HCT116 (cell line): ENCODE results near the gene CFAP43. TPM values are rescaled to one million over a fixed set of nuclear protein-coding genes. Genes with fewer than 3 reads are reported as not detected.

Experiments
- ATAC-seq: fragments of 200-7000 bp; cut with Tn5 transposase; 2 replicates; pipeline ENCODE4 v1.9.1; 2020; ENCODE audit warnings: mild to moderate bottlenecking, moderate library complexity
- BruUV-seq: library from RNA; stranded (reverse); fragments of 400-500 nt; replicated peaks from 2 replicates; lab custom pipeline; 2021; lab: Mats Ljungman, UMichigan
- CTCF ChIA-PET: fragments of 300-600 bp; sonication (Branson Sonifier 250); formaldehyde crosslinking; loops from one replicate; lab custom pipeline; 2021; ENCODE audit warnings: antibody characterized with exemption; lab: Charles Lee
- POLR2A ChIA-PET: fragments of 300-600, 350-600 bp; sonication (Branson Sonifier 250); formaldehyde crosslinking; loops from one replicate; lab custom pipeline; 2021; ENCODE audit warnings: antibody characterized with exemption; lab: Charles Lee
- RAD21 ChIA-PET, 2 experiments: fragments of 300-600 bp; sonication (Branson Sonifier 250); formaldehyde crosslinking; loops; one replicate each; lab custom pipeline; 2023; ENCODE audit warnings: low total read pairs in 2 of 2; ENCODE audit not compliant: uncharacterized antibody in 2 of 2, unreplicated experiment in 2 of 2, low non-redundant PET in 1 of 2; lab: Charles Lee
- DNase-seq: peaks from one replicate; pipeline ENCODE4 v3.0.0-alpha.2; 2010; ENCODE audit warnings: low read depth, low spot score
- H2AFZ ChIP-seq: fragments of 200-600 bp; shearing (Covaris generic), sonication (generic); 2 replicates; pipeline ENCODE4 v1.6.1; 2017; ENCODE audit warnings: low read depth, mixed run types, mixed read lengths, antibody characterized with exemption, low read length; ENCODE audit not compliant: poor library complexity, severe bottlenecking
- H3K27ac ChIP-seq: 2 replicates; pipeline ENCODE4 v1.5.1; 2012; ENCODE audit warnings: low read depth, low read length
- H3K27me3 ChIP-seq: fragments of 200-600 bp; sonication (generic); 2 replicates; pipeline ENCODE4 v1.6.1; 2016; ENCODE audit warnings: mixed run types, low read length, mixed read lengths; ENCODE audit not compliant: insufficient read depth
- H3K36me3 ChIP-seq, 2 experiments: fragments of 200-500 bp in 1 of 2; fragments of 200-600 bp in 1 of 2; sonication (Bioruptor generic) in 1 of 2; sonication (generic) in 1 of 2; 2 replicates each; pipeline versions ENCODE4 v1.5.1 to v1.6.1; 2014 to 2016; ENCODE audit warnings: low read length in 2 of 2, inconsistent platforms in 1 of 2, mixed read lengths in 1 of 2, mixed run types in 1 of 2; ENCODE audit not compliant: insufficient read depth in 2 of 2, control insufficient read depth in 1 of 2
- H3K4me1 ChIP-seq, 2 experiments: fragments of 200-600 bp in 1 of 2; sonication (generic) in 1 of 2; 2 replicates each; pipeline versions ENCODE4 v1.5.1 to v1.6.1; 2012 to 2017; ENCODE audit warnings: low read length in 2 of 2, inconsistent platforms in 1 of 2, mild to moderate bottlenecking in 1 of 2, mixed read lengths in 1 of 2, mixed run types in 1 of 2, moderate library complexity in 1 of 2; ENCODE audit not compliant: insufficient read depth in 2 of 2, control insufficient read depth in 1 of 2
- H3K4me2 ChIP-seq: fragments of 200-600 bp; sonication (generic); 2 replicates; pipeline ENCODE4 v1.6.1; 2017; ENCODE audit warnings: mixed run types, low read length, mixed read lengths
- H3K4me3 ChIP-seq, 2 experiments: fragments of 200-600 bp in 1 of 2; sonication (generic) in 1 of 2; replicated peaks in 1 of 2; 2 replicates each; pipeline ENCODE4 v1.5.1; 2011 to 2016; ENCODE audit warnings: low read length in 2 of 2, control low read depth in 1 of 2, low read depth in 1 of 2, mild to moderate bottlenecking in 1 of 2, mixed read lengths in 1 of 2, mixed run types in 1 of 2
- H3K79me2 ChIP-seq: fragments of 200-600 bp; sonication (generic); 2 replicates; pipeline ENCODE4 v1.6.1; 2017; ENCODE audit warnings: mild to moderate bottlenecking, mixed run types, low read length, moderate library complexity, mixed read lengths; ENCODE audit not compliant: insufficient read depth
- H3K9ac ChIP-seq: fragments of 200-600 bp; sonication (generic); 2 replicates; pipeline ENCODE4 v1.6.1; 2016; ENCODE audit warnings: low read length, mixed read lengths
- H3K9me2 ChIP-seq: fragments of 200-600 bp; sonication (generic), shearing (Covaris generic); 2 replicates; pipeline ENCODE4 v1.6.1; 2017; ENCODE audit warnings: mixed run types, mild to moderate bottlenecking, moderate library complexity; ENCODE audit not compliant: insufficient read depth
- H3K9me3 ChIP-seq, 2 experiments: fragments of 200-500 bp in 1 of 2; fragments of 200-600 bp in 1 of 2; sonication (Bioruptor generic) in 1 of 2; sonication (generic) in 1 of 2; 2 replicates each; pipeline ENCODE4 v1.6.1; 2014 to 2017; ENCODE audit warnings: low read length in 2 of 2, mixed read lengths in 2 of 2, inconsistent platforms in 1 of 2, low read depth in 1 of 2, mild to moderate bottlenecking in 1 of 2, mixed run types in 1 of 2, moderate library complexity in 1 of 2; ENCODE audit not compliant: control insufficient read depth in 1 of 2, insufficient read depth in 1 of 2
- H4K20me1 ChIP-seq: fragments of 200-600 bp; sonication (generic), shearing (Covaris generic); 2 replicates; pipeline ENCODE4 v1.6.1; 2017; ENCODE audit warnings: mixed run types, mild to moderate bottlenecking, moderate library complexity; ENCODE audit not compliant: insufficient read depth
- CBX3 ChIP-seq: IDR thresholded peaks from 2 replicates; pipeline ENCODE4 v1.6.1; 2012; ENCODE audit warnings: low read depth
- EGR1 ChIP-seq: IDR thresholded peaks from 2 replicates; pipeline ENCODE4 v1.6.1; 2012; ENCODE audit warnings: low read depth
- EZH2 ChIP-seq: fragments of 200-600 bp; sonication (generic); IDR thresholded peaks from 2 replicates; pipeline ENCODE4 v1.6.1; 2017; ENCODE audit warnings: antibody characterized with exemption, mixed run types
- EZH2phosphoT487 ChIP-seq: fragments of 200-600 bp; IDR thresholded peaks from 2 replicates; pipeline ENCODE4 v1.6.1; 2018; ENCODE audit warnings: antibody characterized with exemption, borderline replicate concordance
- FOSL1 ChIP-seq: IDR thresholded peaks from 2 replicates; pipeline ENCODE4 v1.6.1; 2012; ENCODE audit warnings: low read depth
- JUND ChIP-seq: IDR thresholded peaks from 2 replicates; pipeline ENCODE4 v1.6.1; 2012
- POLR2A ChIP-seq: IDR thresholded peaks from 2 replicates; pipeline ENCODE4 v1.7.0; 2011; ENCODE audit warnings: borderline replicate concordance; ENCODE audit not compliant: insufficient read depth, insufficient read length; ENCODE audit errors: extremely low read depth
- RAD21 ChIP-seq: IDR thresholded peaks from 2 replicates; pipeline ENCODE4 v1.6.1; 2012; ENCODE audit warnings: low read depth, mild to moderate bottlenecking
- SIN3A ChIP-seq: IDR thresholded peaks from 2 replicates; pipeline ENCODE4 v1.6.1; 2012; ENCODE audit warnings: low read depth
- SRF ChIP-seq: IDR thresholded peaks from 2 replicates; pipeline ENCODE4 v1.6.1; 2012; ENCODE audit warnings: low read depth
- TCF7L2 ChIP-seq: IDR thresholded peaks from 2 replicates; pipeline ENCODE4 v1.7.0; 2011; ENCODE audit warnings: borderline replicate concordance, inconsistent platforms; ENCODE audit not compliant: insufficient read depth, insufficient read length; ENCODE audit errors: extremely low read depth
- ZFX ChIP-seq: fragments of 450-650 bp; IDR thresholded peaks from 2 replicates; pipeline ENCODE4 v1.6.1; 2017
- ZNF274 ChIP-seq: fragments of 200-500 bp; sonication (Bioruptor generic); IDR thresholded peaks from 2 replicates; pipeline ENCODE4 v1.6.1; 2014; ENCODE audit warnings: mild to moderate bottlenecking, low read depth, low read length, inconsistent platforms
- intact Hi-C: fragments of 100-400 bp; cut with micrococcal nuclease; formaldehyde crosslinking; loops from 2 replicates; pipeline ENCODE4 v1.10.0; 2022
- total RNA-seq: library from RNA; stranded (reverse); gene quantifications from one replicate; pipeline ENCODE4 v1.2.1, GENCODE V29; 2021; ENCODE audit not compliant: unreplicated experiment
- TF ChIP-seq, protein P1 (sequence below): IDR thresholded peaks from 2 replicates; pipeline ENCODE4 v1.6.1; 2012; ENCODE audit warnings: low read depth
- TF ChIP-seq, protein P2 (sequence below): IDR thresholded peaks from 2 replicates; pipeline ENCODE4 v1.6.1; 2012

The CFAP43 gene
- total RNA-seq, 1 experiment from 2014 or later, result 4.0 TPM

DNA sequence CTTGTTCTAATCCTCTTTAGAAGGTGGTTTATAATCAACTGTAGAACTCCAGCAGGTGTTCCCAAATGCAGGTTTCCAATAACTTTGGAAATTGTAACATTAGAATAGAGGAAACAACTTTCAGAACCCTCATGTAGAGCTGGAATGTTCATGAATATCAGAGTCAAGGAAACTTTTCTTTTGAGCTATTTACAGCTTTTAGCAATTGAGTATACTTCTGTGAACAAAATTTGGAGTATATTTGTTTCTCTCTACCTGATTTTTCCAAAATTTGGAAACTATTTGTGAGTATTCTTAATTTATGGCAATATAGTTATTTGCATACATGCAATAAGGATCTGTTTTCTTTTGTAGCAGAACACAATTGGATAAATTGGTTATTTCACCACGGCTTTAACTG lies 2.8 kb upstream of the CFAP43 start:
- Histone ChIP-seq H3K4me3 (no peak overlapping the region), H3K4me2 (no peak overlapping the region), H3K4me1 (peaks cover 5 to 15% of the 10 kb centered on the region in 2 experiments; a peak in 3 of 4 replicates), H3K79me2 (no peaks in the 10 kb centered on the region), H4K20me1 (no peaks in the 10 kb centered on the region), H2AFZ (no peak overlapping the region), H3K9me3 (no peaks in the 10 kb centered on the region), H3K27ac (no peak overlapping the region), H3K27me3 (no peaks in the 10 kb centered on the region), H3K36me3 (no peaks in the 10 kb centered on the region), H3K9me2 (no peaks in the 10 kb centered on the region), H3K9ac (no peak overlapping the region)
- no peak for ATAC-seq
- BruUV-seq, result no TSS peak
- TF ChIP-seq RAD21 (no peak), EZH2 (no peak), POLR2A (no peak), EGR1 (no peak), ZNF274 (no peak), EZH2phosphoT487 (no peak), SIN3A (no peak), JUND (no peak), SRF (no peak), CBX3 (no peak), FOSL1 (no peak), TCF7L2 (no peak), ZFX (no peak)
- TF ChIP-seq, protein P1, sequence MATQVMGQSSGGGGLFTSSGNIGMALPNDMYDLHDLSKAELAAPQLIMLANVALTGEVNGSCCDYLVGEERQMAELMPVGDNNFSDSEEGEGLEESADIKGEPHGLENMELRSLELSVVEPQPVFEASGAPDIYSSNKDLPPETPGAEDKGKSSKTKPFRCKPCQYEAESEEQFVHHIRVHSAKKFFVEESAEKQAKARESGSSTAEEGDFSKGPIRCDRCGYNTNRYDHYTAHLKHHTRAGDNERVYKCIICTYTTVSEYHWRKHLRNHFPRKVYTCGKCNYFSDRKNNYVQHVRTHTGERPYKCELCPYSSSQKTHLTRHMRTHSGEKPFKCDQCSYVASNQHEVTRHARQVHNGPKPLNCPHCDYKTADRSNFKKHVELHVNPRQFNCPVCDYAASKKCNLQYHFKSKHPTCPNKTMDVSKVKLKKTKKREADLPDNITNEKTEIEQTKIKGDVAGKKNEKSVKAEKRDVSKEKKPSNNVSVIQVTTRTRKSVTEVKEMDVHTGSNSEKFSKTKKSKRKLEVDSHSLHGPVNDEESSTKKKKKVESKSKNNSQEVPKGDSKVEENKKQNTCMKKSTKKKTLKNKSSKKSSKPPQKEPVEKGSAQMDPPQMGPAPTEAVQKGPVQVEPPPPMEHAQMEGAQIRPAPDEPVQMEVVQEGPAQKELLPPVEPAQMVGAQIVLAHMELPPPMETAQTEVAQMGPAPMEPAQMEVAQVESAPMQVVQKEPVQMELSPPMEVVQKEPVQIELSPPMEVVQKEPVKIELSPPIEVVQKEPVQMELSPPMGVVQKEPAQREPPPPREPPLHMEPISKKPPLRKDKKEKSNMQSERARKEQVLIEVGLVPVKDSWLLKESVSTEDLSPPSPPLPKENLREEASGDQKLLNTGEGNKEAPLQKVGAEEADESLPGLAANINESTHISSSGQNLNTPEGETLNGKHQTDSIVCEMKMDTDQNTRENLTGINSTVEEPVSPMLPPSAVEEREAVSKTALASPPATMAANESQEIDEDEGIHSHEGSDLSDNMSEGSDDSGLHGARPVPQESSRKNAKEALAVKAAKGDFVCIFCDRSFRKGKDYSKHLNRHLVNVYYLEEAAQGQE, result no peak
- TF ChIP-seq, protein P2, sequence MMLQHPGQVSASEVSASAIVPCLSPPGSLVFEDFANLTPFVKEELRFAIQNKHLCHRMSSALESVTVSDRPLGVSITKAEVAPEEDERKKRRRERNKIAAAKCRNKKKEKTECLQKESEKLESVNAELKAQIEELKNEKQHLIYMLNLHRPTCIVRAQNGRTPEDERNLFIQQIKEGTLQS, result no peak
- no peak for DNase-seq
- intact Hi-C loops, result no loop called here
- ChIA-PET POLR2A (interaction anchor here (1.5 kb wide), 1 partner anchor 34 kb away, joined by 4 read pairs; the partner anchor contains the start of gene GSTO2), RAD21 (no interaction called here), CTCF (no interaction called here)
